T-helper 22 cell (primary cell): ENCODE data around the gene OR7C1.
"Not testable (repeated sequence)": the region's sequence is repeated elsewhere in the genome, so short reads cannot be mapped to it uniquely, and the experiment has no call there.

Experiments used
- DNase-seq: peaks from one replicate; pipeline ENCODE4 v3.0.0-alpha.2; 2020; ENCODE audit warnings: low read depth

The OR7C1 gene

GRCh38 chr19:14835011-14835410 lies at the start of gene OR7C1, which contains the start of gene OR7A5:
OR7C1 (minus strand) TSS chr19:14835185; CDS start chr19:14800136, 35,049 bp downstream.
OR7A5 (minus strand) TSS chr19:14835185; CDS start chr19:14828241, 6,944 bp downstream.
- no peak for DNase-seq

DNA sequence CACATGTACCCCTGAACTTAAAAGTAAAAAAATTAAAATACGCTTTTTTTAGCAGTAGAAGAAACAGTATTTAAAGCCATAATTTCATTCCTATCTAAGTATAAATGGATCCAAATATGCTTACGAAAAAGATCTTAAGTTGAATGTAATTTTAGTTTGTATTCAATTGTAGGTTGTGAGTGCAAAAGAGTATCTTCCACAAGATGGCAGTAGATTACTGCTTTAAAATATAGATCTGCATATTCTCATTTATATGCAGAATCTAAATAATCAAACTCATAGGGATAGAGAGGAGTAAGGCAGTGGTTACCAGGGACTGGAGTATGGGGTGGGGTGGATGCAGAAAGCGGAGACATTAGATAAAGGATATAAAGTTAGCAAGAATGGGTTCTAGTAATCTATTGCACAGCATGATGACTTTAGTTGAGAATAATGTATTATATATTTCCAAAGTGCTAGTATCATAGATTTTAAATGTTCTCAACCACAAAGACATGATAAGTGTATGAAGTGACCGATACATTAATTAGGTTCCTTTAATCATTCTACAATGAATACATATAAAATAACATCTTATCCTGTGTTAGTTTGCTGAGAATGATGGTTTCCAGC lies 36.7 kb upstream of the OR7C1 start:
- no peak for DNase-seq

DNA sequence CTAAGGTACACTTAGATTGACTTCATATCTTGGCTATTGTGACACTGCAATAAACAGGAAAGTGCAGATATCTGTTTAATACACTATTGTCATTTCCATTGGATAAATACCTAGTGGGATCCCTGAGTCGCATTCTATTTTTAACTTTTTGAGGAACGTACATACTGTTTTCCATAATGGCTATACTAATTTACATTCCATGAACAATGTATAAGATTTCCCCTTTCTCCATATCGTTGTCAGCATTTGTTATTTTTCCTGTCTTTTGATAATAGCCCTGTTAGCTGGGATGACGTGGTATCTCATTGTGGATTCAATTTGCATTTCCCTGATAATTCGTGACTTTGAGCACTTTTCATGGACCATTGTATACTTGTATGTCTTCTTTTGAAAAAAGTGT lies 33.5 kb upstream of the OR7C1 start:
- DNase-seq, result no peak

- DNase-seq, result no peak
Observed at GRCh38 chr19:14848822-14849221, 13.8 kb upstream of the OR7C1 start, which contains the start of gene OR7A10. OR7A10 (minus strand) TSS chr19:14848922; CDS start chr19:14841877, 7,045 bp downstream.

GRCh38 chr19:14843578-14843977 lies 8.6 kb upstream of the OR7C1 start:
- no peak for DNase-seq

DNA sequence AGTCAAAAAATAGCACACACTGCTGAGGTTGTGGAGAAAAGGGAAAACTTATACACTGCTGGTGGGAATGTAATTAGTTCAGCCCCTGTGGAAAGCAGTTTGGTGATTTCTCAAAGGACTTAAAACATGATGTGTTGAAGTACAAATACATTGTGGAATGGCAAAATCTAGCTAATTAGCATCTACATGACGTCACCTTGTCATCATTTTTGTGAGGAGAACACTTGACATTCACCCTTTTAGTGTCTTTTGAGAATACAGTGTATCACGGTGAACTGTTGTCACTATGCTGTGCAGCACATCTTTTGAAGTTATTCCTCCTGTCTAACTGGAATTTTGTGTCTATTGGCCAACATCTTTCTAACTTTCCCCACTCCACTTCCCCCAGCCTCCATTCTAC lies 8.2 kb upstream of the OR7C1 start:
- DNase-seq, result no peak

DNA sequence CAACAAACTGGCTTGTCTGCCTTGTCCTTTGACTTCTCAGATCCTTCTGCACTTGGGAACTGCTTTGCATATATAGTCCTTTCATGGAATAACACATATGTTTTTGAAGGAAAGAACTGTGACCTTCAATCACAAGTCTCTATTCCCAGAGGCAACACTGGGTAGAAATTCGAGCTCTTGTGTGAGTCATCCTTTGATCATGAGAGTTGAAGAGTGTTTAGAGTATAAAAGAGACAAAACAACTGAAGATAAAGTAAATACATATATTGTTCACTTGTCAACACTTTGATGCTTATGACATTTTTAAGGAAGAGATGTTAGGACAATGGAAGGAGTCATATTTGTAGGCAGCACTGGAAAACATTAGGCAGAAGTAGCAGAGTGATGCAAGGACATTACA lies 5.2 kb upstream of the OR7C1 start:
- no peak for DNase-seq

DNA sequence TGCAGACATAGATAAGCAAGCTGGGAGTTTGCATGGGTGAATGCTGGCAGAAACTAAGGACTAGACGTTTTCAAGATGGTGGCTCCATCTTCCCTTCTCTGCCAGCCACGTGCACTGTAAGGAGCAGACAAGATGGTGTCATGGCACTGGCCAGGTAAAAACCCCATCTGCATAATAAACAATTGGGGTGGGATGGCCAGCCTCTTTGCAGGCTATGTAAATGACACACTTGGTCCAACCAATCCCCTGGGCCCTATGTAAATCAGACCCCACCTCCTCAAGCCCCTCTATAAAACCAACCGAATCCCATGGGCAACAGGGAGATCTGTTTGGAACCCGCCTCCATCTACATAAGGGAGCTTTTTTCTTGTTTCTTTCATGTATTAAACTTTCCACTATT lies 2.4 kb upstream of the OR7C1 start:
- no peak for DNase-seq

DNA sequence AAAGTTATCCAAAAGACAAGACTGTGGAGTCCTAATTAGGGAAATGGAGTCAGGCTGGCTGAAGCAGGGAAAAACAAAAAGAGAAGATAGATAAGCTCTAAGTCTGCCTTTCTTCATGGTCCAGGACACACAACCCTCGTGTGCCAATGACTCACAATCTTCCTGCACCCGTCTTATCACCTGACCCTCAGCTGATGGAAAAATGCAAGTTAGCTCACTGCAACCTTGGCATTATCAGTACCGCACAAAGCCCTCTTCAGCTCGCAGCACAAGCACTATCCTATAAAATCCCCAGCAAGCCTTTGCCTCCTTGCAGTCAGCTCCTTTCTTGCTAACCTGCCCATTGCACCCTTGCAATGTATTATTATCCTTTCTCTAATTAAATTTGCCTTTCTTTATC lies 4.3 kb downstream of the OR7C1 start:
- DNase-seq, result no peak

- no peak for DNase-seq
Observed at GRCh38 chr19:14826006-14826405, 9.0 kb downstream of the OR7C1 start.

GRCh38 chr19:14821937-14822336 lies 13.0 kb downstream of the OR7C1 start:
- no peak for DNase-seq

GRCh38 chr19:14818588-14818987 lies 16.4 kb downstream of the OR7C1 start:
- no peak for DNase-seq

- DNase-seq, result no peak
Observed at GRCh38 chr19:14817052-14817451, 17.9 kb downstream of the OR7C1 start.

DNA sequence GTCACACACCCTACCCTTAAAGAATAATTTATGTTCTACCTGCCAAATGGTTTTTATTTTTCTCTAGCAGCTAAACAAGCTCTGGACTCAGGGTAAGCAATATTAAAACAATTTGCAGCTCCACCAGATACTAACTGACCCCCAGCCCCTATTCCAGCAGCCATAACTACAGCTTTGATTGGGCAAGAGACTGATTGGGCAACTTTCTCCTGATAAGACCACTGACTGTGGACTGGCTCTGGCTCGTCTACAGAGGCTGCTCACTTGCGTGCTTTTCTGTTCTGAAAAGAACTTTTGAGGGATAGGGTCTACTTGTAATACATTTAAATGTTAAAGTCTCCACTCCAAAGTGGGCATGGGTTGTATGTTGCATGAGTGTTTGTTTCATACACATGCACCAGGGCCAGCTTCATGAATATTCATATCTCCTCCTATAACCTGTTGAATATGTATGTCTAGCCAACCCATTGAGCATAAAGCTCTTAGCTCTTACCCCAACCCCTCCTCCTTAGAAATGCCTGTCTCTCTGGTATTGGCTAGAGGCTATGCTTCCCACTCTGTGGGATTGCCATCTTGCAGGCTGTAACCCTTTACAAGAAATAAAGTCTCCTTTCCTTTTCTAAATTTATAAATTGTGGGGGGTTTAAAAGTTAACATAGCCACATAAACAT lies 19.9 kb downstream of the OR7C1 start:
- DNase-seq, result no peak

DNA sequence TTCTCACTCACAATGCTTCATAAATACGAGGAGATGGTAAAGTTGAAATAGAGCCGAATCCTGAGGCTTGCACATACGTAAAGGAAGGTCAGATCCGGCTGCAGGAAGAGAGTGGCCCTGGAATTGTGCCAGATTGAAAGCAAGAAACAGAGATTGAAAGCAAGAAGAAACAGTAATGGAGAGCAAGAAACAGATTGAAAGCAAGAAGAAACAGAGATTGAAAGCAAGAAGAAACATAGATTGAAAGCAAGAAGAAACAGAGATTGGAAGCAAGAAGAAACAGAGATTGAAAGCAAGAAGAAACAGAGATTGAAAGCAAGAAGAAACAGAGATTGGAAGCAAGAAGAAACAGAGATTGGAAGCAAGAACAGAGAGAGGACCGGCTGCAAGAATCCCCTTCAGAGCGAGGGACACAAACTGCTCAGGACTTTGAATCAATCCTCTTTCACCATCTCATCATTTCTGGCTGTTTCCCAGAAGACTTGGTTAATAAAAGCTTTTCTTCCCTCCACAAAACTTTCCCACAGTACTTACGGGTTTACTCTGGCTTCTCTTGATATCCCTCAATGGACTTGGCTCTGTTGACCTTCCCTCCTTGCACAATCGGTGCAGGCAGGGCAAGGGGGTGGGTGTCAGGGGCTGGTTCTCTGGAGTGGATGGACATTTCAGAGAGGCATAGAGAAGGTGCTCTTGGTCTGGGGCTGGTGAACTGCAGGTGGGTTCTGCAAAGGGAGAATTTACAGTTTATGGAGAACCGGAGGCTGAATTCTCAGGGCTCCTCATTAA lies 25.5 kb downstream of the OR7C1 start:
- DNase-seq, result no peak

DNA sequence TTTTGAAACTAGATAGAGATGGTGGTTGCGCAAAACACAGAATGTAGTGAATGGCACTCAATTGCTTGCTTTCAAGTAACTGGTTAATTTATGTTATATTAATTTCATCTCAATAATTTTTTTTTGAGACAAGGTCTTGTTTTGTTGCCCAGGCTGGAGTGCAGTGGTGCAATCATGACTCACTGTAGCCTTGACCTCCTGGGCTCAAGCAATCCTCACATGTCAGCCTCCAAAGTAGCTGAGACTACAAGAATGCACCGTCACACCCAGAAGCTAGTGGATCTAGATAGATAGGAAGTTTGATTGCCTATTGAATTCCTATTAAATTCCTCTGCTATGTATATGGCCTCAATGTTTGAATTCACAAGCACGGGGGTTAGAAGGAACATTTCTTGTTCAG lies 30.2 kb downstream of the OR7C1 start:
- no peak for DNase-seq

- no peak for DNase-seq
Observed at GRCh38 chr19:14798760-14799159, 36.2 kb downstream of the OR7C1 start.

DNA sequence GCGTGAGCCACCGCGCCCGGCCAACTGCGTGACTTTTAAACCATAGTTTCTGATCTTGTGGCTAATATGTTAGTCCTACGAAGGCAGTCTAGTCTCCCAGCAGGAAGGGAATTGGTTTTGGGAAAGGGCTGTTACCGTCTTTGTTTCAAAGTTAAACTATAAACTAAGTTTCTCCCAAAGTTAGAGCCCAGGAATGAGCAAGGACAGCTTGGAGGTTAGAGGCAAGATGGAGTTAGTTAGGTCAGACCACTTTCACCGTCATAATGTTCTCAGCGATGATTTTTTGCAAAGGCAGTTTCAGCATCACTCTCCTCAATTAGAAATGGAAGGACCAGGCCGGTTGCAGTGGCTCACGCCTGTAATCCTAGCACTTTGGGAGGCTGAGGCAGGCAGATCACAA lies 39.0 kb downstream of the OR7C1 start:
- no peak for DNase-seq

- DNase-seq, result no peak
Observed at GRCh38 chr19:14795078-14795721, 39.8 kb downstream of the OR7C1 start.

GRCh38 chr19:14792250-14792649 lies 42.7 kb downstream of the OR7C1 start:
- DNase-seq, result not testable (repeated sequence)

DNA sequence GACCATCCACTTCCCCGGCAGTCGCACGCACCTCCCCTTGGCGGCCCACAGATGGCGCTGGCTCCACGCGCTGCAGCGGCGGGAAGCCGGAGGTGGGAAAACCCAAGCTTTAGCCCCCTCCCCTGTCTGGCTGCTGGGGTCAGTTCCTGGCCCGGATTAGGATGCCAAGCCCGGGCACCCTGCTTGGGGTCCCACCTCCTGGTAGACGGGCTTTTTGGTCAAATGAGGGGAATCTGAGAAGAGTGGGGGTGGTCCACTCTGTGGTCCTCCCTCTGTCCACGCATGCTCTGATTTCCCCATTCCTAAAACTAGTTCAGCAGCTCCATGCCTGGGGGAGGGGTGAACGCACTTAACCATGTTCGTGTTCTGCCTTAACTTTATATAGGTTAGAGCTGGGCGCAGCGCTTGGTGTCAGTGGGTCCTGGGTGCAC lies 48.5 kb downstream of the OR7C1 start:
- DNase-seq, result no peak

GRCh38 chr19:14785102-14785793 lies 49.7 kb downstream of the OR7C1 start:
- DNase-seq, result not testable (repeated sequence)
